Colonic mucosa (tissue), 4 donors: ENCODE measurements around the gene NDUFS6. TPM values are rescaled to one million over a fixed set of nuclear protein-coding genes. Genes with fewer than 3 reads are reported as not detected.

Experiments used
- DNase-seq: peaks from one replicate; pipeline ENCODE4 v3.0.0-alpha.2; 2020
- H3K27ac ChIP-seq: fragments of 200-600 bp; one replicate; pipeline ENCODE4 v1.8.0; 2021
- H3K27me3 ChIP-seq: fragments of 200-600 bp; one replicate; pipeline ENCODE4 v1.8.0; 2021
- H3K36me3 ChIP-seq: fragments of 200-600 bp; one replicate; pipeline ENCODE4 v1.8.0; 2021
- H3K4me1 ChIP-seq: fragments of 200-600 bp; one replicate; pipeline ENCODE4 v1.8.0; 2021; ENCODE audit warnings: mild to moderate bottlenecking
- H3K4me3 ChIP-seq: fragments of 200-600 bp; one replicate; pipeline ENCODE4 v1.8.0; 2021
- H3K9ac ChIP-seq, 2 donors: one replicate each; pipeline ENCODE4 v1.7.0; 2013; ENCODE audit warnings: control low read depth in 2 of 2, low read depth in 2 of 2, low read length in 2 of 2
- H3K9me3 ChIP-seq: fragments of 200-600 bp; one replicate; pipeline ENCODE4 v1.8.0; 2021
- CTCF ChIP-seq: fragments of 200-600 bp; IDR thresholded peaks from one replicate; pipeline ENCODE4 v1.8.0; 2022; ENCODE audit warnings: antibody characterized with exemption, mild to moderate bottlenecking
- intact Hi-C: fragments of 100-400 bp; cut with DNase I; formaldehyde crosslinking; loops from one replicate; pipeline ENCODE4 v1.14.1; 2022
- total RNA-seq, 2 donors: library from RNA; stranded (reverse); fragmentation: NEBNext Ultra II Directional in 1 of 2; extraction: Animal tissue kit (Norgen Biotek cat#: 25700) in 1 of 2; gene quantifications; one replicate each; pipeline ENCODE4 v1.2.1, GENCODE V29; 2021
- donor health status: healthy.
- donor health status: DM: no; HTN: no; CAD: no.
- donor health status: DM: no; HTN: no; CAD: no.

Gene NDUFS6
- total RNA-seq, 2 donors from 2014 or later, result 43.2 to 70.7 TPM

DNA sequence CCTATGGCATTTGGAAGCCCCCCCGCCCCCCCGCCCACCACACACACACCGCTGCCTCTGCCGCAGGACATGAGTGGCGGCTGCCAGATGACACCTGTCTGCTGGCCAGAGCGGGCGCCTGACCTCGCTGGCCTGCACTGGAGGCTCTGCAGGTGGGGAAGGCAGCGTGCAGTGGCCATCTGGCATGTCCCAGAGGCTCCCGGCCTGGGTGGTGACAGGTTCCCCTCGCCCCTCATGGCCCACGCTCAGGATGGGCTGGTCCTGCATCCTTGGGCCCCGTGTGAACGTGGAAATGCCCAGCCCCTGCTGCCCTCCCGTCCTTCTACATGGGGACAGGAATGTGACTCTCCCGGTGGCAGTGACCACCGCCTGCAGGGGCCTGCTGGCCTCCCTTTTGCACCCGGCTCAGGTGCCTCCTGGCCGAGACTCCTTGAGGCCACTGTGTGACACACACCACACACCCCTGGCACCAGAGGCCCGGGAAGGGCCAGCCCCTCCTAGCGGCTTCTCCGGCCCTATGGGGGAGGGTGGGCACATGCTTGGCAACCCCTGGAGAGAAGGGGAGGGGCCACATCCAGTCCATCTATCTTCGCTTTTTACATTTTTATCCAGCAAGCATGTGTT lies 51.2 kb downstream of the NDUFS6 start:
- Histone ChIP-seq H3K9ac (no peak overlapping the region), H3K9me3 (no peaks in the 10 kb centered on the region), H3K4me1 (no peaks in the 10 kb centered on the region), H3K36me3 (no peaks in the 10 kb centered on the region), H3K4me3 (no peak overlapping the region), H3K27me3 (peaks cover 15% of the 10 kb centered on the region), H3K27ac (no peak overlapping the region)
- DNase-seq, result no peak
- TF ChIP-seq CTCF, result no peak
- intact Hi-C loops, result no loop called here

DNA sequence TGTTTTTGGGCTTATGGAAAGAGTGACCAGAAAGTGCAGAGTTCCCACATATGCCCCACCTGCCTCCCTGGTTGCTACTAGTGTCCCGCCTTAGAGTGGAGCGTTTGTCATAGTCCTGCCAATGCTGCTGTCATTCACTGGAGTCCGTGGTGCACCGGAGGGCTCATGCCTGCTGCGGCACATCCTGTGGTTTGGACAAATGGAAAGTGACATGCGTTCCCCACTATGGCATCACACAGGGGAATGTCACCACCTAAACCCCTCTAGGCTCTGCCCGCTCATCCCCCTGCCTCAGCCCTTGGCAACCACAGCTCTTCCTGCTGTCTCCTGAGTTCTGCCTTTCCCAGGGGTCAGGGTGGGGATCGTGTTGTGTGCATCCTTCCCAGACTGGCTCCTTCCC lies 52.3 kb downstream of the NDUFS6 start:
- intact Hi-C loops, result no loop called here
- no peak for DNase-seq
- Histone ChIP-seq H3K36me3 (no peaks in the 10 kb centered on the region), H3K27me3 (peaks cover 15% of the 10 kb centered on the region), H3K9me3 (no peaks in the 10 kb centered on the region), H3K4me3 (no peak overlapping the region), H3K9ac (no peak overlapping the region), H3K4me1 (no peaks in the 10 kb centered on the region), H3K27ac (no peak overlapping the region)
- no peak for TF ChIP-seq CTCF

DNA sequence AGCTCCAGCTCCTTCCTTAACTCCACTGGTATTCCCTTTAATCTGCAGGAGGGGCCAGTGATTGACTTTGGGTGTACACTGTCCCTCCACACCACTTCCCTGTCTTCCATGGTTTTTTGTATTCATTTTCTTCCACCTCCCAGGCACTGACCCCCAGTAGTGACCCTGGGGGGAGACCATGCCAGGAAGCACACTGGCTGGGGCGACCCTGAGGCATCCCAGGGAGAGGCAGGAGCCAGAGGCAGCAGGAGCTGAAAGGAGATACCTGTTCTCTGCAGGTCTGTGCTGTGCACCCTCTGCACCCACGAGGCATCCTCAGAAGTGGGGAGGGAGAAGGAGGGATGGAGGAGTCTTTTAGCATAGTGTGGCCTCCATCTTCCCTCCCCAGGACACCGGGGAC lies 53.9 kb downstream of the NDUFS6 start:
- Histone ChIP-seq H3K9ac (no peak overlapping the region), H3K36me3 (no peaks in the 10 kb centered on the region), H3K9me3 (no peaks in the 10 kb centered on the region), H3K4me1 (no peaks in the 10 kb centered on the region), H3K4me3 (no peak overlapping the region), H3K27ac (no peak overlapping the region), H3K27me3 (peaks cover 15% of the 10 kb centered on the region)
- no peak for DNase-seq
- TF ChIP-seq CTCF, result no peak
- intact Hi-C loops, result no loop called here

- H3K4me1 ChIP-seq, result no peaks in the 10 kb centered on the region
- no peak overlapping the region for H3K9ac ChIP-seq
- no peaks in the 10 kb centered on the region for H3K9me3 ChIP-seq
- peaks cover 15% of the 10 kb centered on the region for H3K27me3 ChIP-seq
- no peak overlapping the region for H3K27ac ChIP-seq
- no peak for TF ChIP-seq CTCF
- DNase-seq, result no peak
- no peak overlapping the region for H3K4me3 ChIP-seq
- no peaks in the 10 kb centered on the region for H3K36me3 ChIP-seq
- intact Hi-C loops, result no loop called here
Observed at GRCh38 chr5:1855596-1855995, 54.4 kb downstream of the NDUFS6 start.

DNA sequence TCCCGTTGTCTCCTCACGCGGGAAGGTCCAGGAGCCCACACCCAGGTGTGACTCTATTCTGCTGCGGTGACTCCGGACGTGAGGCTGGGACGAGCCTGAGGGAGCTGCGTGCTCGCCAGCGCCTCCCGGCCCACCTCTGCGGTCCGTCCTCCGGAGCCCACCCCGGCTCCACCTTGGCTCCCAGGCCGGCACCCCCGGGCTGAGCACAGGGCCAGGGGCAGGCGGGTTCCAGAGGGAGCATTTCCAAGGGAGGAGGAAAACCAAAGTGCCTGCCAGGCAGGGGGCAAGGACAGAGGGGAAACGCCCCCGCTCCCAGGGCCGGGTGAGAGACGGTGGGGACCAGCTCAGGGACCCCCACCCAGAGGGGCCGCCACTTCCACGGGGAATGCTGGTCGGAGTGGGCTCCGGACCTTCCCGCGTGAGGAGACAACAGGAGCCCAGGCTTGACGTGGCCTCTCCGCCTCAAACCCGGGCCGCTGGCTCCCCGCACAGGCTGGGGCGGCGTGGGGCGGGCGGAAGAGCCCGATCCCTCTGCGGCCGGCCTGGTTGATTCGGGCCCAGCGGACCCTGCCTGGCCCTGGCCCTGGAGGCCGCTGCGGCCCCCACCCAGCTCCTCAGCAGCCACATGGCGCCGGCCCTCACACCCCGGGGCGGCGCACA lies 55.5 kb downstream of the NDUFS6 start:
- no peak overlapping the region for H3K27ac ChIP-seq
- no peak overlapping the region for H3K9ac ChIP-seq
- no peak overlapping the region for H3K4me3 ChIP-seq
- no peaks in the 10 kb centered on the region for H3K36me3 ChIP-seq
- no peaks in the 10 kb centered on the region for H3K9me3 ChIP-seq
- H3K27me3 ChIP-seq, result peaks cover 15% of the 10 kb centered on the region
- H3K4me1 ChIP-seq, result no peaks in the 10 kb centered on the region
- intact Hi-C loops, result no loop called here
- no peak for DNase-seq
- no peak for TF ChIP-seq CTCF
